Lower lobe of right lung (tissue), 2 donors: ENCODE data around the gene SNAI1. TPM values are rescaled to one million over a fixed set of nuclear protein-coding genes. Genes with fewer than 3 reads are reported as not detected.
A peak's percentile ranks its signal among the peaks of the same experiment; 100 is the strongest.

Experiments used
- ATAC-seq, 2 donors: fragments of 200-7000 bp; cut with Tn5 transposase; one replicate each; pipeline ENCODE4 v1.9.1; 2020 to 2022; ENCODE audit warnings: mild to moderate bottlenecking in 2 of 2, moderate library complexity in 2 of 2
- DNase-seq: peaks from one replicate; pipeline ENCODE4 v3.0.0-alpha.2; 2020
- H3K27ac ChIP-seq: fragments of 200-600 bp; one replicate; pipeline ENCODE4 v1.8.0; 2022
- H3K27me3 ChIP-seq: fragments of 200-600 bp; one replicate; pipeline ENCODE4 v1.8.0; 2022; ENCODE audit warnings: low read depth
- H3K36me3 ChIP-seq: fragments of 200-600 bp; one replicate; pipeline ENCODE4 v1.8.0; 2022; ENCODE audit warnings: mild to moderate bottlenecking
- H3K4me1 ChIP-seq: fragments of 200-600 bp; one replicate; pipeline ENCODE4 v1.8.0; 2022
- H3K4me3 ChIP-seq: fragments of 200-600 bp; one replicate; pipeline ENCODE4 v1.8.0; 2022; ENCODE audit warnings: mild to moderate bottlenecking
- H3K9me3 ChIP-seq: fragments of 200-600 bp; one replicate; pipeline ENCODE4 v1.8.0; 2022
- CTCF ChIP-seq: fragments of 200-600 bp; IDR thresholded peaks from one replicate; pipeline ENCODE4 v1.8.0; 2022; ENCODE audit warnings: antibody characterized with exemption, mild to moderate bottlenecking
- intact Hi-C: fragments of 100-400 bp; cut with DNase I; formaldehyde crosslinking; loops from one replicate; pipeline ENCODE4 v1.11.0; 2022
- total RNA-seq: library from RNA; stranded (reverse); fragmentation: NEBNext Ultra II Directional; extraction: Animal tissue kit (Norgen Biotek cat#: 25700); gene quantifications from one replicate; pipeline ENCODE4 v1.2.1, GENCODE V29; 2021
- donor health status: DM: no; HTN: yes; CAD: no; lungs with severe emphysema.

SNAI1 gene
- total RNA-seq, 1 donor from 2014 or later: 1.9 TPM

GRCh38 chr20:50015636-50015992 lies 32.8 kb downstream of the SNAI1 start:
- no peak for ATAC-seq
- H3K27me3 ChIP-seq: peaks cover 2% of the 10 kb centered on the region
- H3K9me3 ChIP-seq: no peaks in the 10 kb centered on the region
- intact Hi-C loops: no loop called here
- H3K4me1 ChIP-seq: no peaks in the 10 kb centered on the region
- no peaks in the 10 kb centered on the region for H3K36me3 ChIP-seq
- no peak overlapping the region for H3K27ac ChIP-seq
- no peak for TF ChIP-seq CTCF
- no peak overlapping the region for H3K4me3 ChIP-seq
- DNase-seq: no peak

GRCh38 chr20:50015993-50016770 lies 33.4 kb downstream of the SNAI1 start:
- no peak for TF ChIP-seq CTCF
- Histone ChIP-seq H3K27ac (no peak overlapping the region), H3K4me1 (no peaks in the 10 kb centered on the region), H3K4me3 (no peak overlapping the region), H3K27me3 (no peaks in the 10 kb centered on the region), H3K36me3 (no peaks in the 10 kb centered on the region), H3K9me3 (no peaks in the 10 kb centered on the region)
- no peak for DNase-seq
- ATAC-seq: peak in 1 of 2 donors; percentile 34
- intact Hi-C loops: no loop called here

- intact Hi-C loops: no loop called here
- no peak overlapping the region for H3K4me3 ChIP-seq
- ATAC-seq: no peak
- H3K27me3 ChIP-seq: no peaks in the 10 kb centered on the region
- H3K27ac ChIP-seq: no peak overlapping the region
- TF ChIP-seq CTCF: no peak
- no peaks in the 10 kb centered on the region for H3K9me3 ChIP-seq
- no peaks in the 10 kb centered on the region for H3K4me1 ChIP-seq
- no peaks in the 10 kb centered on the region for H3K36me3 ChIP-seq
- no peak for DNase-seq
Observed at GRCh38 chr20:50017160-50017559, 34.4 kb downstream of the SNAI1 start.

- H3K4me1 ChIP-seq: no peaks in the 10 kb centered on the region
- no peaks in the 10 kb centered on the region for H3K27me3 ChIP-seq
- intact Hi-C loops: no loop called here
- no peaks in the 10 kb centered on the region for H3K36me3 ChIP-seq
- no peaks in the 10 kb centered on the region for H3K9me3 ChIP-seq
- DNase-seq (no peak), ATAC-seq (no peak)
- H3K27ac ChIP-seq: no peak overlapping the region
- no peak for TF ChIP-seq CTCF
- H3K4me3 ChIP-seq: no peak overlapping the region
Observed at GRCh38 chr20:50017576-50018248, 34.9 kb downstream of the SNAI1 start.

GRCh38 chr20:50019466-50020256 lies 36.9 kb downstream of the SNAI1 start:
- Histone ChIP-seq H3K4me3 (no peak overlapping the region), H3K27me3 (no peaks in the 10 kb centered on the region), H3K4me1 (no peaks in the 10 kb centered on the region), H3K9me3 (no peaks in the 10 kb centered on the region), H3K36me3 (no peaks in the 10 kb centered on the region), H3K27ac (no peak overlapping the region)
- no peak for TF ChIP-seq CTCF
- DNase-seq: no peak
- intact Hi-C loops: no loop called here
- no peak for ATAC-seq
